Measurements from ENCODE around the gene SORBS1. TPM values are rescaled to one million over a fixed set of nuclear protein-coding genes. Genes with fewer than 3 reads are reported as not detected.
A peak's percentile ranks its signal among the peaks of the same experiment; 100 is the strongest.

The SORBS1 gene
- total and polyA plus RNA-seq, 4 donors = 13.1 to 68.9 (median 44.0) TPM

DNA sequence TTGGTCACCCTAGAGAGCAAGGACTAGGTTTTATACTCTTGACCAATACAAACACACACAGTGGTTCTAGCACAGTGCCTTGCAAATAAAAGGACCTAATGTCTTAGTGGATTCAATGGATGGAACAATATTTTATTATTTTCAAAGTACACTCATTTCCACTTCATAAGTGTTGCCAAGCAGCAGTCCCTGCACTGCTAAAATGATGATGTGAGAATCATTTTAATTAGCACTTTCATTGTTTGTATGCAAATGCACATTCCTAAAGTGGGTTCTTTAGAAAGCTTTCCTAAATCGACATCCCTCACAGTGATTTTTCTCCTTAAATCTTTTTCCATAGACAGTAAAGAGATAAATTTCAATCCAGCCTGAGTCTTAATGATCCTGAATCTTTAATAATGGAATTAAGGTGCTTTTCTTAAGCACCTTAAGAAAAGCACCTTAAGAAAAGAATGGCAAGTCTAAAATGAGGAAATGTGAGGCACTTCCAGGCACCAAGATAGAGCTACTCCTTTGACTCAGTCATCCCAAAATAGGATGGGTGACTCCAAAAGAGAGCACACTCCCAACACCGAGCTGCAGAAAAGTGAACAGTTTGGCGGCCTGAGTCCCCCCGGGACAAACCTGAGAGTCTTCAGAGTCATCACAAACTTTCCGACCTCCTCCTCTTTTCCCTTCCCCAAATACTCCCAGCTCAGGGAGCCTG, 84.5 kb downstream of the SORBS1 start:
- Histone ChIP-seq H3K9me3 (ENCODE audit: control insufficient read depth in 4 of 4, insufficient read depth in 3 of 4, low read length in 3 of 4) (no peaks in the 10 kb centered on the region), H3K4me3 (no peak overlapping the region), H3K27ac (ENCODE audit: low read depth in 1 of 2, low read length in 1 of 2) (peak overlapping the region; percentile 79 to 87), H3K27me3 (ENCODE audit: control insufficient read depth in 3 of 3, insufficient read depth in 3 of 3, low read length in 2 of 3) (no peaks in the 10 kb centered on the region), H3K9ac (ENCODE audit: insufficient read depth in 1 of 2, low read length in 2 of 2) (no peak overlapping the region), H3K36me3 (ENCODE audit: control insufficient read depth in 4 of 4, insufficient read depth in 4 of 4, low read length in 4 of 4) (no peaks in the 10 kb centered on the region), H3K4me1 (ENCODE audit: control insufficient read depth in 5 of 5, insufficient read depth in 5 of 5, low read length in 5 of 5) (peaks cover 20 to 57% (median 26%) of the 10 kb centered on the region in 5 donors)
- ATAC-seq (ENCODE audit: insufficient read depth, low FRiP score) (no peak), DNase-seq (no peak)
- WGBS, 2 donors = 80 to 87% methylated on average over 5 of the region's 5 CpGs
- TF ChIP-seq, protein P1, sequence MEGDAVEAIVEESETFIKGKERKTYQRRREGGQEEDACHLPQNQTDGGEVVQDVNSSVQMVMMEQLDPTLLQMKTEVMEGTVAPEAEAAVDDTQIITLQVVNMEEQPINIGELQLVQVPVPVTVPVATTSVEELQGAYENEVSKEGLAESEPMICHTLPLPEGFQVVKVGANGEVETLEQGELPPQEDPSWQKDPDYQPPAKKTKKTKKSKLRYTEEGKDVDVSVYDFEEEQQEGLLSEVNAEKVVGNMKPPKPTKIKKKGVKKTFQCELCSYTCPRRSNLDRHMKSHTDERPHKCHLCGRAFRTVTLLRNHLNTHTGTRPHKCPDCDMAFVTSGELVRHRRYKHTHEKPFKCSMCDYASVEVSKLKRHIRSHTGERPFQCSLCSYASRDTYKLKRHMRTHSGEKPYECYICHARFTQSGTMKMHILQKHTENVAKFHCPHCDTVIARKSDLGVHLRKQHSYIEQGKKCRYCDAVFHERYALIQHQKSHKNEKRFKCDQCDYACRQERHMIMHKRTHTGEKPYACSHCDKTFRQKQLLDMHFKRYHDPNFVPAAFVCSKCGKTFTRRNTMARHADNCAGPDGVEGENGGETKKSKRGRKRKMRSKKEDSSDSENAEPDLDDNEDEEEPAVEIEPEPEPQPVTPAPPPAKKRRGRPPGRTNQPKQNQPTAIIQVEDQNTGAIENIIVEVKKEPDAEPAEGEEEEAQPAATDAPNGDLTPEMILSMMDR (IDR thresholded peaks at IDR 0.05; ENCODE audit: control extremely low read depth, extremely low read depth) = no peak

DNA sequence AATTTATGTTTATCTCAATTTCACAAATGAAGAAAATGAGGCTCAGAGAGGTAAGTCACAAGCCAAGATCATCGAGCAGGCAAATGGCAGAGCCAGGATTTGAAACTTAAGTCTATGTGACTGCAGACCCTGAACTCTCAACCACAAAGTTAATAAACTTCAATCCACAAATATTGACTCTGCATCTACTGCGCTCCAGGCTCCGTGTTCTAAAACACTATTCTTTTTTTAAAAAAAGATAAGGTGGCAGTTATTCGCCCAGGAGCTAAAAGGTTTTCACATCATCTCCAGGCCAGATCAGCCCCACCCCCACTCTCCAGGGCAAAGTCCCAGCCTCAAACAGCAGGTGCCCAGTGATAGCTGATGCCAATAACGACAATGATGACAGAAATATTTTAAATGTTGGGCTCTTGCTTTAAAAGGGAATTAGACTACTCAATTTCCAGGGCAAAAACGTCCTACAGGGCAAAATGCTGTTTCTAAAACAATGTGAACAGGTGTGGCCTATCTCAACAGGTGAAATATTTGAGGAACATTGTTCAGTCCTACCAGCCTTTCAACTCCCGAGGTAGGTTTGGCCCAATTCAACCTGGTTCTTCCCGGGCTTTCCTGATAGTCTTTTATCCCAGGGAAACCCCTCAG, 85.2 kb downstream of the SORBS1 start:
- 70 to 83% methylated on average over 8 of the region's 8 CpGs for WGBS, 2 donors

DNA sequence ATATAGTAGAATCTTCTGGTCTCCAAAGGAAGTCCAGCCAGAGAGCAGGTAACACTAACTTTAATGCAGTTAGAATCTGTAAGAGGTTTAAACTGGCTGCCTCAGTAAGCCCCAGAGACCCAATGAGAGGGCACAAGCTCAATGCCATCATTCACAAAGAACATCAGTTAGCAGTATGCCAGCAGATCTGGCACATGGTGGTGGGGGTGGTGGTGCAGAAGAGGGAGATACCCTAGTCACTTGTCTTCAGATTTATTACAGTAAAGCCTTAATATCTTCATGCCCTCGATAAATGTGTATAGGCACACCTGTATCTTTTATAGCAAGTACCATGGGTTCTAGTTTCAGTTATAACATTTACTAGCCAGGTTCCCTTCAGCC, 86.2 kb downstream of the SORBS1 start:
- no peaks in the 10 kb centered on the region for H3K9me3 ChIP-seq (ENCODE audit: control insufficient read depth in 4 of 4, insufficient read depth in 3 of 4, low read length in 3 of 4)
- DNase-seq = no peak
- H3K36me3 ChIP-seq (ENCODE audit: control insufficient read depth in 4 of 4, insufficient read depth in 4 of 4, low read length in 4 of 4) = no peaks in the 10 kb centered on the region
- no peak overlapping the region for H3K4me3 ChIP-seq
- TF ChIP-seq, protein P1 (IDR thresholded peaks at IDR 0.05; ENCODE audit: control extremely low read depth, extremely low read depth) = no peak
- no peaks in the 10 kb centered on the region for H3K27me3 ChIP-seq (ENCODE audit: control insufficient read depth in 3 of 3, insufficient read depth in 3 of 3, low read length in 2 of 3)
- WGBS, 2 donors = 91 to 96% methylated on average over 1 of the region's 1 CpG
- peak overlapping the region; percentile 87 to 89 for H3K27ac ChIP-seq (ENCODE audit: low read depth in 1 of 2, low read length in 1 of 2)
- peaks cover 13 to 46% (median 26%) of the 10 kb centered on the region in 5 donors for H3K4me1 ChIP-seq (ENCODE audit: control insufficient read depth in 5 of 5, insufficient read depth in 5 of 5, low read length in 5 of 5)
- no peak for ATAC-seq (ENCODE audit: insufficient read depth, low FRiP score)
- H3K9ac ChIP-seq (ENCODE audit: insufficient read depth in 1 of 2, low read length in 2 of 2) = no peak overlapping the region

More for the DNA sequence above, 85.2 kb downstream of the SORBS1 start:
- TF ChIP-seq, protein P1 (IDR thresholded peaks at IDR 0.05; ENCODE audit: control extremely low read depth, extremely low read depth) = no peak
- Histone ChIP-seq H3K9ac (ENCODE audit: insufficient read depth in 1 of 2, low read length in 2 of 2) (no peak overlapping the region), H3K36me3 (ENCODE audit: control insufficient read depth in 4 of 4, insufficient read depth in 4 of 4, low read length in 4 of 4) (no peaks in the 10 kb centered on the region), H3K4me3 (no peak overlapping the region), H3K4me1 (ENCODE audit: control insufficient read depth in 5 of 5, insufficient read depth in 5 of 5, low read length in 5 of 5) (peaks cover 20 to 51% (median 27%) of the 10 kb centered on the region in 5 donors), H3K27ac (ENCODE audit: low read depth in 1 of 2, low read length in 1 of 2) (peak overlapping the region; percentile 15 to 87), H3K9me3 (ENCODE audit: control insufficient read depth in 4 of 4, insufficient read depth in 3 of 4, low read length in 3 of 4) (no peaks in the 10 kb centered on the region), H3K27me3 (ENCODE audit: control insufficient read depth in 3 of 3, insufficient read depth in 3 of 3, low read length in 2 of 3) (no peaks in the 10 kb centered on the region)
- ATAC-seq (ENCODE audit: insufficient read depth, low FRiP score) (no peak), DNase-seq (no peak)

Measured in lung (tissue), 12 donors.